Mucosa of gallbladder (tissue), 1 donor: Measurements from ENCODE around the gene NOPCHAP1. TPM values are rescaled to one million over a fixed set of nuclear protein-coding genes. Genes with fewer than 3 reads are reported as not detected.
A peak's percentile ranks its signal among the peaks of the same experiment; 100 is the strongest.
"Not testable (repeated sequence)": the region's sequence is repeated elsewhere in the genome, so short reads cannot be mapped to it uniquely, and the experiment has no call there.

Source experiments
- DNase-seq: peaks from one replicate; pipeline ENCODE4 v3.0.0-alpha.2; 2020; ENCODE audit warnings: low spot score
- total RNA-seq: library from RNA; stranded (reverse); gene quantifications from one replicate; pipeline ENCODE4 v1.2.1, GENCODE V29; 2021
- donor health status: DM: no; HTN: no; CAD: no.

Gene NOPCHAP1
- total RNA-seq, 1 donor from 2014 or later: 9.8 TPM

DNA sequence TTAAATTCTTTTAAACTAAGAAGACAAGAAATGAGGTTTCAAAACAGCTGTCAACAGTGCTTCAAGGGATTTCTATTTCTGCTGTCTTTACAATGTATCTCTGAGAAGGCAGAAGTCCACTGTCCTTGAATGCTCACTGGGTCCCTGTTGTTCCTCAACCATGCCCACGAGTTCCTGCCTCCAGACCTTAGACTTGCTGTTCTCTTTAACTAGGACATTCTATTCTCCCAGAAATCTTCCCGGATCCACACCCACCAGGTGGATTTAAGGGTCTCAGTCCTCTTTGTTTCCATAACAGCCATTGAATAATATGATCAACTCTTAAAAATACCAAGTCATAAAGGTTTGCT is 21.3 kb upstream of the NOPCHAP1 start:
- DNase-seq: no peak

DNA sequence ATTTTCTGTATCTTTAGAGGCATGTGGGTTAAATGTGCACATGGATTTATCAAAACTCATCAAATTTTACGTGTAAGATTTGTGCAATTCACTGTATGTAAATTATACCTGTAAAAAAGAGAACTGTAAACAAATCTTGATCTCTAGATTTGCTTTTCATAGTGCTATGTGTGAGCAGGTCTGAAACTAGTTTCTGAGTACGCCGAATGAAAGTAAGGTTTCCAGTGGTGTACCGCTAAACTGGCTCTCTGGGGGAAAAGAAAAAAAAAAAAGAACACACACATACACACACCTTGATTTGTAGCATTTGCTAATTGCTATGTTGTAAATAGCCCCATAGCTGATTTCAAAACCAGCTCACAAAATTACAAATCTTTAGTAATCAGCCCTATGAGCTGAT is 19.4 kb upstream of the NOPCHAP1 start:
- no peak for DNase-seq

DNA sequence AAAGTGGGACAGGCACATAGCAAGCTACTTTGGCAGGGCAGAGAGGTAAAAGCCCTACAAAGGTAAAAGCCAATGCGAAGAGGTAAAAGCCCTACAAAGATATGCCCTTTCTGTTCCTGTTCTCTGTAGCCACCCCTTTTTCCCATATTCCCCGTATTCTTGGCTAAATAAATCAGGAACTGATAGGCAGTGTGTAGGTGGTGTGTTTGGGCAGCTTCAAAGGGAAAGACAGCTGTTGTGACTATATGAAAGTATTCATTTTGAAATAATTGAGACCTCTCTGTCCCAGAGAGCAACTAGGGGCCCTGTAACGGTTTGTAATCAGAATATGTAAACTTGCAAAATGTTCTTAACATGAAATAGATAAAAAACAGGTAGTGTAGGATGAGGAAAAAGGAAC is 16.8 kb upstream of the NOPCHAP1 start:
- no peak for DNase-seq

DNA sequence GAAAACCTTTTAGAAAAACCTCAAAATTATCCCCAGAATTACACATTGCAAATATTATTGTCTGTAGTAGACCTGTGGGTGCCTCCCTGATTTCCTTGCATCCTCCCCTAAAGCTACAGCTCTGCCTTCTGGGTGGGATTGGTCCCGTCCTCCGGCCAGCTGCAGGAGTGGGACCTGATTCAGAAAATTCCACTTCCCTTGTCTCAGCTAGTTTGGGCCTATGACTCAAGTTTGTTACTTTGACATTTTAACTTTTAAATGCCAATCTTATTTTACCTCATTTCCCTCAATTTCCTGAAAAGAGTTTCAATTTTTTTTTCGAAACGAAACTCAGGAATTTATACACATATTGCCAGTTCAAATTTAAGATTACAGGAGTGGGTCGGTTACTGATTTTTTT is 14.8 kb upstream of the NOPCHAP1 start:
- DNase-seq: no peak

DNA sequence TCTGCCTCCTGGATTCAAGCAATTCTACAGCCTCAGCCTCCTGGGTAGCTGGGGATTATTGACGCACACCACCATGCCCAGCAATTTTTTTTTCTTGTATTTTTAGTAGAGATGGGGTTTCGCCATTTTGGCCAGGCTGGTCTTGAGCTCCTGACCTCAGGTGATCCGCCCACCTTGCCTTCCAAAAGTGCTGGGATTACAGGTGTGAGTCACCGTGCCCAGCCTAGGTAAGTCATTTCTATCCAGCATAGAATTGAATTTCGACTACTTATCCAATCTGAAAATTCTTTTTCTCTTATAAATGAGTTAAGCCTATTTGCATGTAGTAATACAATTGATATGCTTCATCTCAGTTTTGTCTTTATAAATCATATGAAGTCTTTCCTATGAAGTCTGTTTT is 12.9 kb upstream of the NOPCHAP1 start:
- no peak for DNase-seq

DNA sequence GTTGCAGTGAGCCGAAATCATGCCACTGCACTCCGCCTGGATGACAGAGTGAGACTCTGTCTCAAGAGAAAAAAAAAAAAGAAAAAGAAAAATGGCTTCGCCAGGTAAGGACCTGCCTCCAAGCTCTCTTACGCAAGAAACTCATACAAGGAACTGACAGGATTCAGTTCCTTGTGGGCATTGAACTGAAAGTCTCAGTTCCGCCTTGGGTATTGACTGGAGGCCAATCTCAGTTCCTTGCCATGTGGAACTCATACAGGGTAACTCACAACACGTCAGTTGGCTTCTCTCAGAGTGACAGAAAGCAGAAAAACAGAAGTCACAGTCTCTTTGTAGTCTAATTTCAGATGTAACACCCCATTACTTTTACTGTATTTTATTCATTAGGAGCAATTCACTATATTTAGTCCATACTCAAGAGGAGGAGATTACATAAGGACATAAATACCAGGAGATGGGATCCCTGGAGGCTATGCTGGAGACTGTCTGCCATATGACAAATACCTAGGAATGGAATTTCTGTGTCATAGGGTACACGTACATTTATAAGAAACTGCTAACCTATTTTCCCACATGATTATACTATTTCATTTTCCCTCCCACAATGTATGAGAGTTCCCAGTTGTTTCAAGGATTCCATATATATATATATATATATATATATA is 11.4 kb upstream of the NOPCHAP1 start:
- DNase-seq: peak; percentile 61

DNA sequence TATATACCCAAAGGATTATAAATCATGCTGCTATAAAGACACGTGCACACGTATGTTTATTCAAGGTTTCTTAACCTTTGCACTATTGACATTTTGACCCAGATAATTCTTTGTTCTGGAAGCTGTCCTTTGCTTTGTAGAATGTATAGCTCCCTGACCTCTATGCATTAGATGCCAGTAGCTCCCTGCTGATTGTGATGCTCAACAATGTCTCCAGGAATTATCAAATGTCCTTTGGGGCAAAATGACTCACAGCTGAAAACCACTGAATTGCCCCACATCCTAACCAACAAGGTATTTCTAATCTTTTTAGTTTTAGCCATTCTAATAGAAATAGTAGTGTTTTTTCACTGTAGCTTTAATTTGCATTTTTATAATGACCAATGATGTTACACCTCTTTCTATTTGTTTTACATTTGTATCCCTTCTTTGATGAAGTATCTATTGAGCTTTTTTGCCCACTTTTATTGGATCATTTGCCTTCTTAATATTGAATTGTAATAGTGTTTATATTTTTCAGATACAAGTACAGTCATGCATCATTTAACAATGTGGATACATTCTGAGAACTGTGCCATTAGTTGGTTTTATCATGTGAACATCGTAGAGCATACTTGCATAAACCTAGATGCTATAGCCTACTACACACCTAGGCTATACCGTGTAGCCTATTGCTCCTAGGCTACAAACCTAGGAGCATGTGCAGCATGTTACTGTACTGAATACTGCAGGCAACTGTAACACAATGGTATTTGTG is 10.4 kb upstream of the NOPCHAP1 start:
- DNase-seq: no peak

DNA sequence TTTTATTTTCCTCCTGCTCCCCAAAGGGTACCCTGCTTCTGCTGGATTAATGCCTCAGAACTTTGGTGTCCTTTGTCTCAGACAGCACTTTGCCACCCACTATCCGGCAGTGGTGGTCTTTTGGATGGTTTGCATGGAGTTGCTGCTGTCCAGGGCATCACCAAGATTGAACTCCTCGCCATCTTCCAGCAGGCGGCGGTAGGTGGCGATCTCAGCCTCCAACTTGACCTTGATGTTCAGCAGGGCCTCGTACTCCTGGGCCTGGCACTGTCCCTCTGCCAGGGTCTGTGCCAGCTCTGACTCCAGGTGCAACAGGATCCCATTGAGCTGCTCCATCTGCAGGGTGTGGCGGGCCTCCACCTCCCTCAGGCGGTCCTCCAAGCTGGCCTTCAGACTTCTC is 9.4 kb upstream of the NOPCHAP1 start:
- no peak for DNase-seq

DNA sequence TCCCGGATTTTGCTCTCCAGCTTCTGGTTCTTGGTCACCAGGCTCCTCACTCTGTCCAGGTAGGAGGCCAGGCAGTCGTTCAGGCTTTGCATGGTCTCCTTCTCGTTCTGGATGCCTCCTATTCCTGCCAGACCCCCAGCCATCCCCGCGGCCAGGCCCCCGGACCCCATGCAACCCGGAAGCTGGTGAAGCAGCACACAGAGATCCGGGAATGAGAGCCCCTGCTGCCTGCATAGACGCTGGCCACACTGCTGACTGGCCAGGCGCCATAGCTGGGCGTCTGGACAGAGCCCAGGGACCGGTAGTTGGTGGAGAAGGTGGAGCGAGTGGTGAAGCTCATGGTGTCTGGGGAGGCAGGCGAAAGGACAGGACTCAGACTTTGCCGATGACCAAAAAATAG is 8.4 kb upstream of the NOPCHAP1 start:
- DNase-seq: not testable (repeated sequence)

DNA sequence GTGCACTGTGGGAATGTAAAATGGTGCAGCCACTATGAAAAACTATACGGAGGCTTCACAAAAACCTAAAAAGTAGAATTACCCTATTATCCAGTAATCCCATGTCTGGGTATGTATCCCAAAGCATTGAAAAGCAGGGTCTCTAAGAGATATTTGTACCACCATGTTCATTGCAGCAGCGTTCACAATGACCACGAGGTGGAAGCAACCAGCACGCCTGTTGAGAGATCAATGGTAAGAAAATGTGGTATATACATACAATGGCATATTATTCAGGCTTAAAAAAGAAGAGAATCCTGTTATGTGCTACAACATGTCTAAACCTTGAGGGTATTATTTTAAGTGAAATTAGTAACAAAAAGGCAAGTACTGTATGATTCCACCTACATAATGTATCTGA is 910 bp upstream of the NOPCHAP1 start:
- DNase-seq: no peak

DNA sequence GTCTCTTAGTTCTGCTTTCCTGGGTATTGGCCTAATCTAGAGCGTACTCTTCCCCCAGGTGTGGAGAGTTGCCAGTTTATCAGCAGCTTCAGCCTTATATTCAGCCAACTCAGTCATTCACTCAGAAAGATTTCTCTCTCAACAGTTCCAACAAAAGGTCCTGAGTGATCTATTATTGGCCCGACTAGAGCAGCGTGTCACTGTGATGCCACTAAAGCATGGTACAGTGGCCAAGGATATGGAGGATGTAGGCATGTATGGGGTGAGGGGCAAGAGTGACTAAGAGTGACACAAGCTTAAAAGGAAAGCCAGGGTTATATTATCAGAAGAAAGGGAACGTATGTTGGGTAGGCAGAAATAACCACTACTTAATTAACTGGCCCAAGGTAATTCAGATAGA is 4.8 kb downstream of the NOPCHAP1 start:
- DNase-seq: no peak

DNA sequence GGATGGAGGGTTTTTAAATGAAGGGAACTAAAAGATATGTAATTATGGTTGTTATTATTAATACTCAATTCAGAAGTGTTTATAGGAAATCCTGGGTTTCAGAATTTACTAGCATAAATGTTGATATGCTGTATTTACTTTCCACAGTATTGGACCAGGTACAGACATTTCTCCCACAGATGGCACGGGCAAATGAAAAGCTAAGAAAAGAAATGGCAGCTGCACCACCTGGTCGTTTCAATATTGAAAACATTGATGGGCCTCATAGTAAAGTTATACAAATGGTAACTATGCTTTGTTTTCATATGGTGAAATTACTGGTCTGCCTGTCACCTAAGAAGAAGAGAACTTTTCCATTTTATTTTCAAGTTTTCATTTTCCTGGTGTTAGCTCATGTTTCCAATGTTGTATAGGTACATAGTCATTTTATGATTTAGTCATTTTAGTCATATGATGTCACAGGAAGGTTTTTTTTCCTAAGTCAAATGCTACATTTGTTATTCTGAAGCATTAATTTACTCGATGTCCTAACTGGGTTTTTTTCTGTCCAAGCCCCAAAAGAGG is 5.5 kb downstream of the NOPCHAP1 start:
- no peak for DNase-seq

DNA sequence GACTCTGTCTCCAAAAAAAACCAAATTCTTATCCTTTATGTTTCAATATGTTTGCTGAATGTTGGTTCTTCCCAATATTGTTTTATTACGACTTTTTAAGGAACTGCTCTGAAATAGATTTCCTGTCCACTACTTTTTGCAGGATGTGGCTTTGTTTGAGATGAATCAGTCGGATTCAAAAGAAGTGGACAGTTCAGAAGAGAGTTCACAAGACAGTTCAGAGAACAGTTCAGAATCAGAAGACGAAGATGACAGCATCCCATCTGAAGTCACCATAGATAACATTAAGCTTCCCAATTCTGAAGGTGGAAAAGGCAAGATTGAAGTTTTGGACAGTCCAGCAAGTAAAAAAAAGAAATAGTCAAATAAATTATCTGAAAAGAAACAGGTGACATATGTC is 8.2 kb downstream of the NOPCHAP1 start:
- no peak for DNase-seq

DNA sequence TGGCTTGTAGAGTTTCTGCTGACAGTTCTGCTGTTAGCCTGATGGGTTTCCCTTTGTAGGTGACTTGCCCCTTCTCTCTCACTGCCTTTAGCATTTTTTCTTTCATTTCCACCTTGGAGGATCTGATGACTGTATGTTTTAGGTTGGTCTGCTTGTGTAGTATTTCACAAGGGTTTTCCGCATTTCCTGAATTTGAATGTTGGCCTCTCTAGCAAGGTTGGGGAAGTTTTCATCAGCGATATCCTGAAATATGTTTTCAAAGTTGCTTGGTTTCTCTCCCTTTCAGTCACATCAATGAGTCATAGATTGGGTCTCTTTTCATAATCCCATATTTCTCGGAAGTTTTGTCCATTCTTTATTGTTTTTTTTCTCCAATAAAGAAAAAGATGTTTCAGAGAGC is 11.4 kb downstream of the NOPCHAP1 start:
- DNase-seq: no peak

DNA sequence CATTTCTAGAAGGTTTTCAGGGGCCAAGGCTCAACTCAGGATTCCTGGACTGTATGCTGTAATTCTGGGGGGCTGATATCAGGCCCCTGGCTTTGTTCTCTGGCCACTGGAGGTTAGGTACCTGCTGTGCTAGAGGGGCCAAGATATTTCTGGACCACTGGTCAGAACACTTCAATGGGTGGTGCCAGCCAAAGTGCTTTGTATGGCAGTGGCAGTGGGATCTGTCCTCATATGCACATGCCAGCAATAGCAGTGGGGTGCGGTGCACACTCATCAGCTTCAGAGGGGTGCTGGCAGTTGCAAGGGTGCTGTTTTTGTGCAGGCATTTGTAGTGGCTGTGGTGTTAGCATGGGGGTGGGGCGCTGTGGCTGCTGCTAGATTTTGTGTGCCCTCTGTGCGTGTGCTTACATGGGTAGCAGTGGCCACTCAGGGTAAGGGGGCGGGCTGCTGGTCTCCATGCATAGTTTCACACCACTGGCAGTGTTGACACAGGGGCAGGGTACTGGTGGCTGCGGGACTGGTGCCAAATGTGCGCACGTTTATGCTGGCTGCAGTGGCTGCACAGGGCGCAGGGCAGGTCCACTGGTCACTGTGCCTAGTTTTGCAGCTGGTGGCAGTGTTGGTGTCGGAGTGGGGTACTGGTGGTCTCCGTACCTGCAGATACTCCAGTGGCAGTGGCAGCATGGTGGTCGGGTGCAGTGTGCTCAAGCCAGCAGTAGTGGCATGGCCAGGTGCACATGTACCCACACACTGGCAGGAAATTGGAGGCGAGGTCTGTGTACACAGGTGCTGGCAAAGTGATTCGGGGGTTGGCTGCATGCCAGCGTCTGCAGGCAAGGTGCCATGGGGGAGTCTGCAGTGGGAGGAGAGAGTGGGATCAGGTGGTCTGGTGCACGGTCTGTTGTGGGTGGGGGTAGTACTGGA is 12.6 kb downstream of the NOPCHAP1 start:
- DNase-seq: no peak

DNA sequence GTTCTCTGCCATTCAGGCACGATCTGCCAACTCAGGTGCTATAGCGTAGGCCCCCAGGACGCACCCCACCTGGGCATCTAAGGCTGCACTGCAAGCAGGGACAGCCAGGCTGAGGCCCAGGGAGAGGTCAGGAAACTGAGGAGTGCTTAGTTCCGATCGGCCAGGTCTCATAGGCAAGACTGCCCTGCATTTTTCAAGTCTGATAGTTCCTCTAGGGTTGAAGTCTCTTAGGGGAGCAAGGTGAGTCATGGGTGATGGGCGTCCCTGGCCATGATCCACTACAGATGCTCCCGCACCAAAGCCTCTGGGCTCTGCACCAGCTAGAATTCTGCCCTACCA is 13.2 kb downstream of the NOPCHAP1 start:
- no peak for DNase-seq

DNA sequence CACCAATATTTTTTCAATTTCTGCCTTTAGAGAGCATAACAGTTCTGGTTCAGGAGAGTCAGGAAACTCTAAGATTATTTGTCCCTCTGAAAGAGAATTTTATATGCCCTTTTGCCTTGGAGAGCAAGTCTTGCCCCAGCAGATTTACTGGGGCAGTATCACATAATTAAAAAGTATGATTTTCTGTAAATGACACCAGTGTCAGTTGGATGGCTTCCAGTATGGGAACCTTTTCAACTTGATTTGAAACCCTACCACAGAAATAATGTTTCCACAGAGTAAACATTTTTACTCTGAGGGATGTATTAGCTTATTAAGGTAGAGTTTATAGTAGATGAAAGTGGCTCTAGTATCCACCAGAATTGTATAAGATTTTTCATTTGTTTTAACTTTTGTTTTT is 15.4 kb downstream of the NOPCHAP1 start:
- DNase-seq: no peak

DNA sequence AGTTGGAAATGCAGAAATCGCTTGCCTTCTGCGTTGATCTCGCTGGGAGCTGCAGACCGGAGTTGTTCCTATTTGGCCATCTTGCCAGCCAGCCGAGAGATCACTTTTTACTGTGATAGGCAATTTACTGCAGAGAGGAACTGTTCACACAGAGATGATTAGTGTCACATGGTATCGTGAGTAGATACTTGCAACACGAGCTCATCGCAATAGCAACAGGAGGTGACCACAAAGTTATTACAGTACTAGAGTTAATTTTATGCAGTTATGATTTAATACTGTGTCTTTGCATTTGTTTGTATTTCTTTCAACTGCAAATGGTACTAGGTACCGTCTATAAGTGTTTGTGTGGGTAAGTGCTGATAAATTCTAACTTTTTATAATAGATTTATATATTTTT is 27.8 kb downstream of the NOPCHAP1 start:
- no peak for DNase-seq

DNA sequence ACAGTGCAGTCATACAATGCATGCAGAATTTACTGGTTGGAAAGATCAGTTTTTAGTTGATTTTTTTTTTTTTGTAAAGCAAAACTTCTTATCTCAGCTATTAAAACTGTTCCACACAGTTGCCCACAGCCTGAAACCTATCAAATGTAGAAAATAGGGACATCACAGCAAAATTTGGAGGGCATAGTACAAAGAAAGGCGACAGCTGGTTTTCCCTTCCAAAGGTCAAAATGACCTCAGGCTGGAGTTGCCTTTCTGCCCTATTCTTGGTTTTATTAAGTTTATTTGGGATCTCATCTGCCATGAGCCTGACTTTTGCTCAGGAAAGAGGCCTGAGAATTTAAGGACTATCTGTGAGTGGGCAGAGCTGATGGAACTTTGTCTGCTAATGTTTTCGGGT is 28.5 kb downstream of the NOPCHAP1 start:
- no peak for DNase-seq

DNA sequence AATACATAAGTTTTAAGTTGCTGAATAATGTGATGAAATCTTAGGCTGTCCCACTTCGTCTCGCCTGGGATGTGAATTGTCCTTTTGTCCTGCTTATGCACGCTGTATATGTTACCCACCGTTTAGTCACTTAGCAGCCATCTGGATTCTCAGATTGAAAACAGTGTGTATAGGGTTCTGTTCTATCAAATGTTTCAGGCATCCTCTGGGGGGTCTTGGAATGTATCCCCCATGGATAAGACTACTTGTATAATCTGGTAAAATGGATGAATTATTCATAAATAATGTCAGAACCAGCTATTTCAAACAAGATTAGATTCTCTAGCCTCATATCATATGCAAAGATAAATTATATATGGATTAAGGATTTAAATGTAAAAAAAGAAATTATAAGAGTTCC is 29.4 kb downstream of the NOPCHAP1 start:
- DNase-seq: no peak

DNA sequence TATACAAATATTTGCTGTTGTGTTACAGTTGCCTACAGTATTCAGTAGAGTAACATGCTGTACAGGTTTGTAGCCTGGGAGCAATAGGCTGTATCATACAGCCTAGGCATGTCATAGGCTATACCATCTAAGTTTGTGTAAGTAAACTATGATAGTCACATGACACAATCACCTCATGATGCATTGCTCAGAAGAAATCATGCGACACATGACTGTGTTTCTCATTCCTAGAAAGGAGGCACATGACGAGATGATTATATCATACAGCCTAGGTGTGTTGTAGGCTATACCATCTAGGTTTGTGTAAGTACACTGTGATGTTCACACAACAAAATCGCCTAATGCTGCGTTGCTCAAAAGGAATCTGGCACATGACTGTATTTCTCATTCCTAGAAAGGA is 31.9 kb downstream of the NOPCHAP1 start:
- DNase-seq: no peak

DNA sequence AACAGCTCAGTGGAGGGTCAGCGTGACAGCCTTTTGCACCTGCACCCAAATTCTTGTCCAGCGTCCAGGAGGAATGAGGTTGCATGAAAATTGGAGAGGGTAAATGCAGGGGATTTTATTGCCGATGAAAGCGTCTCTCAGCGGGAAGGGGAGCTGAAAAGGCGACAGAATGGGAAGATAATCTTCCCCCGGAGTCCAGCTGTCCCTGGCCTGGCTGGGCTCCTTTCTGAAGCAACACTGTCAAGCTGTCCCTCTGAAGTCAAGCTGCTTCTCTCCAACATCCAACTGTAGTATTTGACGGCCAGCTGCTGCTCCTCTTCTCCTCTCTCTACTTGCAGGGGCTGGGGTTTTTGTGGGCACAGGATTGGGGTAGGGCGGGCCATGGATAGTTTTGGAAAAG is 32.7 kb downstream of the NOPCHAP1 start:
- no peak for DNase-seq
